GM20431 (cell line): ENCODE measurements around the gene ATXN7.

ENCODE experiments used
- in situ Hi-C: fragments of 300-500 bp; cut with MseI, MboI; formaldehyde crosslinking; loops from one replicate; pipeline ENCODE4 v1.15.0; 2020; ENCODE audit warnings: low sequenced_read_pairs; ENCODE audit not compliant: unreplicated experiment

The ATXN7 gene

DNA sequence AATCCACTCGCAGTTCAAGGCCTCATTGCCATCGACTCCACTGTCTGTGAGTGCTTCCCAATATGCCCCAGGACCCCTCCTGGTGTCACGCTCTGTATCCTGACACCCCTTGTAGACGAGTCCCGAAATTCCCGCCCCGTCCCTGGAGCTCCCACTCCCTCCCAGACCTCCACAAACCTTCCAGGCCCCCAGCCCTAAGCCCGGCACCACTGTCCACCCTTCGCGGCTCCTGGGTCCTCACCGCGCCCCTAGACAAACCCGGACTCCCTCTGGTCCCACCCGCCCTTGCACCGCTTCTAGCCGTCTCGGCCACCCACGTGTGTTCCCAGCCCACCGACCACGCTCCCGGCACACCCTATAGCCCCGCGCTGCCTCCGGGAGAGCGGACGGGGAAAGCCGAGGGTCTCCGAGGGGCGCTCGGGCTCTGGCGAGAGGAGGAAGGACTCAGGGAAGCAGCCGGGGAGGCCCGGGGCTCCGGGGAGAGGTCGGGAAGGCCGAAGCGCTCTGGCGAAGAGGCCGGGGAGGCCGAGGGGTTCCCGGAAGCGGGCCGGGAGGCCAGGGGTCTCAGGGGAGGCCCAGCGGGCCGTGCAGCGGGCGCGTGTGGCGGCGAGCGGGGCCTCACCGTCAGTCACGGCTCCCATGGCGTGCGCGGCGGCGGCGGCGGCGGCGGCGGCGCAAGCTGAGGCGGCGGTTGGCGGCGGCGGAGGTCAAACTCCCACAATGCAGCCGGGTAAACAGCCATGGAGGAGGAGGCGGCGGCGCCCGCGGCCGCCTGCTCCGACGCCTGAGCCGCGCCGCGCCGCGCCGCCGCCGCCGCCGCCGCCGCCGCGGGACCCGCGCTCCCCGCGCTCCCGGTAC lies at the start of gene ATXN7, which contains the start of gene THOC7:
Gene ATXN7 (plus strand): TSS at position 718 of the 858 bp plus-strand sequence. CDS start 48,732 bp downstream, outside the sequence.
Gene THOC7 (minus strand): TSS at position 656 of the 858 bp plus-strand sequence. CDS start 15 bp downstream, at position 641.
- in situ Hi-C loops = no loop called here

DNA sequence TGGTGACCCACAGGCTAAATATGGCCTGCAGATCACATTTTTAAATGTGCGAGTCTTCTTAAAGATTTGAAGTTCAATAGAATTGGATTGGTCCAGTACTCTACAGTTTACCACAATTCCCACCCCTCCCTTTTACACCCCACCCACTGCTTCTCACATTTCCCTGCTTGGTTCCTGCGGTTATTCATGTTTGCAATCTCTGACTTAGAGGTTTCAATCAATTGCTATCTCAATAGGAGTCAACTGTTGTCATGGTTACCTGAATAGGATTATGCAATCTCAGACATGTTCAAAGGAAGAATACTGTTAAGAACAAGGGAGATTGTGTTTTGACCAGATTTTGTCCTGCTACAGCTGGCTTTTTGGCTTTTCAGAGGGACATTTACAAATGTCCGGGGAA lies 49.4 kb upstream of the ATXN7 start:
- in situ Hi-C loops = loop anchor here (25.0 kb wide), 1 partner anchor 1177 kb away; no protein-coding TSS in a partner anchor

DNA sequence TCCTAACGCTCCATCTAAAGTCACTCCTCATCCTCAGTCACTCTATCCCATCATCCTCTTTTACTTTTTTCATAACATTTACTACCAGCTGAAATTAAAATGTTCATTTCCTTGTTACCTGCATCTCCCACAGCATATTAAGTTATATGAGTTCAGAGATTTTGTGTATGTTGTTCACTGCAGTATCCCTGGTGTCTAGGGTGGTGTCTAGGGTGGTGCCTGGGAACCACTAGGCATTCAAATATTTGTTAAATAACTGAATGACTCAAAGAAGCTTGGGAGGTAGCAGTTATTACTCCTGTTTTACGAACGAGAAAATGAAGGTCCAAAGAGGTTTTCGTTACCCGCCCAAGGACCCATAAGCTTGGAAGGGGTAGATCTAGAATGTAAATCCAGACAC lies 46.4 kb upstream of the ATXN7 start:
- in situ Hi-C loops = loop anchor here (25.0 kb wide), 1 partner anchor 1180 kb away; no protein-coding TSS in a partner anchor

GRCh38 chr3:63818282-63819150 lies 45.2 kb upstream of the ATXN7 start:
- in situ Hi-C loops = loop anchor here (25.0 kb wide), 1 partner anchor 1181 kb away; no protein-coding TSS in a partner anchor

- in situ Hi-C loops = loop anchor here (25.0 kb wide), 1 partner anchor 1182 kb away; no protein-coding TSS in a partner anchor
These were observed 44.6 kb upstream of the ATXN7 start, which contains the start of gene C3orf49 for GRCh38 chr3:63819151-63819398. Gene C3orf49, plus strand, starts transcription at chr3:63819299. Its CDS starts 173 bp downstream, at chr3:63819472.

GRCh38 chr3:63824309-63824708 lies 39.4 kb upstream of the ATXN7 start:
- in situ Hi-C loops = loop anchor here (10.0 to 25.0 kb wide), 2 partner anchors 470 to 1187 kb away; no protein-coding TSS in a partner anchor

DNA sequence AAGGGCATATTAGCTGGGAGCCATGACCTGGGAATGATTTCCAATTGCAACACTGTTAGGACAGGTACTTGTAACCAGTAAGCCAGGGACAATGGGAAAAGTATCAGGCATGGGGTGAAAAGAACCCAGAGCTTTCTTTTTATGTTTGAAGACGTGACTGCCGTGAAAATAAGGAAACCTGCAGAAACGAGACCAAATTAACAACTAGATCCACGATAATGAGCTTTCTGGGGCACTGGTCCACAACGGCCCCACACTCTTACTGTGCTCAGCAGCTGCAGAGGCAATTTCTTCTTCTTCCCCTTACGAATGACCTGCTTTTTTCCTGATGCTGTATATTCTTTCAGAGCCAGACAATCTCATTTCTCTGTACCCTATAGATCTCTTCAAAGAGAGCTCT lies 33.1 kb upstream of the ATXN7 start:
- in situ Hi-C loops = no loop called here

GRCh38 chr3:63832395-63832794 lies 31.3 kb upstream of the ATXN7 start:
- in situ Hi-C loops = no loop called here

- in situ Hi-C loops = no loop called here
These were observed 22.0 kb upstream of the ATXN7 start for GRCh38 chr3:63841704-63842103.

DNA sequence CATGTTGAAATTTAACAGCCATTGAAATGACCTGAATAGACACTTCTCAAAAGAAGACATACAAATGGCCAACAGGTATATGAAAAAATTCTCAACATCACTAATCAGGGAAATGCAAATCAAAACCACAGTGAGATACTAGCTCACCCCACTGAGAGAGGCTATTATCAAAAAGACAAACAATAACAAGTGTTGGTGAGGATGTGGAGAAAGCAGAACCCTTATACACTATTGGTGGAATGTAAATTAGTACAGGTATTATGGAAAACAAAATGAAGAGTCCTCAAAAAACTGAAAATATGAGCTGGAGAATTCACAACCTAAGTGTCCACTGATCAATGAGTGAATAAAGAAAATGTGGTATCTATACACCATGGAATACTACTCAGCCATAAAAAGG lies 21.5 kb upstream of the ATXN7 start:
- in situ Hi-C loops = no loop called here

GRCh38 chr3:63845215-63845614 lies 18.5 kb upstream of the ATXN7 start:
- in situ Hi-C loops = no loop called here

DNA sequence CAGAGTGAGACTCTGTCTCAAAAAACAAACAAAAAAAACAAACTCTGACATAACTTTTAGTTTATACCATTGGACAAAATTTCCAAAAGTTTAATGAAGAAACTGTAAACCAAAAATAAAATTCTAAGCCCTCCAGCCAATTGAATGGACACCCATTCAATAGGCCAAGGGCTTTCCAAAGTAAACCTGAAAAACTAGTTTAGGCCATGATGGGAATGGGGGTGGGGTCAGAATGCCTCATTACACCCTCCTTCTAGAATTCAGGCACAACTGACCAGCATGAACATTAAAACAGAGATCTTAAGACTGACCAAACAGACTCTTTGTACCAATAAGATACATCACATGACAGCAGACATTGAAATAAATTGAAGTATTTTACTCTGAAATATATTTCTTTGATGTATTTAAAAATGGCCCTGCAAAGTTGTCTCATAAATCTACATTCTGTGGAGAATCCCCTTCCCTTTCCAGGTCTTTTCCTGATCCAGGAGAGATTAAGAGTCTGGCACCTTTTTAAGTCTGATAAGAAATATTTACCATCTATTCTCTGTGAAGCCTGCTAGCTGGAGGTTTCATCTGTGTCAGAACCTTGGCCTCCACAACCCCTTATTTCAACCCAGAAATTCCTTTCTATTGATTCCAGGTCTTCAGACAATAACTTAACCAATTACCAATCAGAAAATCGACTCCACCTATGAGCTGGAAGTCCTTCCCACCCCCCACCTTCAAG lies 15.8 kb upstream of the ATXN7 start:
- in situ Hi-C loops = no loop called here

DNA sequence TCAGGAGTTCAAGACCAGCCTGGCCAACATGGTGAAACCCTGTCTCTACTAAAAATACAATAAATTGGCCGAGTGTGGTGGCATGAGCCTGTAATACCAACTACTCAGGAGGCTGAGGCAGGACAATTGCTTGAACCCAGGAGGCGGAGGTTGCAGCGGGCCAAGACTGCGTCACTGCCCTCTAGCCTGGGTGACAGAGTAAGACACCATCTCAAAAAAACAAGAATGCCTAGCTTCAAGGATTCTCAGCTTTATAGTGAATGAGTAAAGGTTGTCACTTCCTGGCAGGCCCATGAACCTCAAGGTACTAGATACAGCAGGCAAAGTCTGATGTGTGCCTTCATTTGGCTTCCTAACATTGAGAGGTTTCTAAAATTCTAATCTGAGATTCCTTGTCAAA lies 14.5 kb upstream of the ATXN7 start:
- in situ Hi-C loops = no loop called here

DNA sequence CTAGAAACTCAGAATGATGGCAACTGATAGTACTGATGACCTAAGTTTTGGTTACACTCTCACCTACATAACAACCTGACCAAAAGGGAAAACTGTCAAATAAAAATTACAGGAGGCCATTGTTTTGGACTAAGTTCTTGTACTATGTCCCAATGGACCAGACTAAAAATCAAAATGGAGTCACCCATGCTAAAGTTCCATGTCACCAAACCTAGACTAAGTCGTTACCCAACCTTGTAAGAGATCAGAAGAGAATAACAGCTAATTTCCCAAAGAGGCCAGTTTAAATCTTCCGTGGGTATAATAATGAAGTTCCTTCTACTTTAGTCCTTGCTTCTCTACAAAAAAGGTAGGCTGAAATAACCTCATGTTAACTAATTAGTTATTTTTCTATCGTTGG lies 12.4 kb upstream of the ATXN7 start:
- in situ Hi-C loops = no loop called here

DNA sequence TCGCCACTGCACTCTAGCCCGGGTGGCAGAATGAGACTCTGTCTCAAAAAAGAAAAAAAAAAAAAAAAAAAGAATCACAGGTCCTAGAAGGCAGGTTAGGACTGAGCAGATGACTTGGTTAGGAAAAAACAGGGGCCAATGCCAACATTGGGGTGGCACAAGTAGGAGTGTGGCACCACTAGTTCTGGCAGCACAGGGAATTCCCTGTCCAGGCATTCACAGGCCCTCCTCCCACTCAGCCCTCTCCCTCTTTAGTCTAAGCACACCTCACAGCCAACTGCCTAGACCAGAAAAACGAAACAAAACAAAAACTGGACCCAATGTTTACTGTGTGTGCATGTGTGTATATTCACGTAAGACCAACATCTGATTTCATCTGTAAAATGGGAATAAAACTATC lies 10.6 kb upstream of the ATXN7 start:
- in situ Hi-C loops = no loop called here

DNA sequence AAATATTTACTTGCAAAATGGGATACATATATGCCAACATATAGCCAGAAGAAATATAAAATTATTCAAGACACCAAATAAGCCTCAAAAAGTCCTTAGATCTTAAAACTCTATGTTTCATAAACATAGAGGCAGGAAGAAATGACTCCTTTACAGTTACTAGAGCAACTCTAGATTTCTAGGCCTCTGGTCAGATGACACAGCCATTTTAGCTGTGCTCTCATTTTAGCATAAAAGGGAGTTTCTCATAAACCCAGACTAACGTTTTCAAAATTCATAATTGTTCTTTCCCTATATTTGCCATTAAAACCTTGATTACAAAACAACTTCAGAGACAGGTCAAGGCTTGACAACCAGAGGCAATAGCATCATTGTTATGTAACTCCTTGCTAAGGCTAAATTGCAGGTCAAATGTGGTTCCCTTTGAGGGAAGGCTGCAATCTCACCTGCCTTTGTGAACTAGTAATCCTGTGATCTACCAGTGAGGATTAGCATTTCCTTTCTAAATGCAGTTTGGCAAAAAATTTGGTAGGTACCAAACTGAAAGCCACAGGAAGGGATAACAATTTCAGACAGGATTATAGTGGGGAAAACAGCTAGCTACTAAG lies 8.2 kb upstream of the ATXN7 start:
- in situ Hi-C loops = no loop called here

- in situ Hi-C loops = no loop called here
These were observed 6.4 kb upstream of the ATXN7 start for GRCh38 chr3:63857311-63857710.

GRCh38 chr3:63860776-63861175 lies 2.9 kb upstream of the ATXN7 start:
- in situ Hi-C loops = no loop called here

DNA sequence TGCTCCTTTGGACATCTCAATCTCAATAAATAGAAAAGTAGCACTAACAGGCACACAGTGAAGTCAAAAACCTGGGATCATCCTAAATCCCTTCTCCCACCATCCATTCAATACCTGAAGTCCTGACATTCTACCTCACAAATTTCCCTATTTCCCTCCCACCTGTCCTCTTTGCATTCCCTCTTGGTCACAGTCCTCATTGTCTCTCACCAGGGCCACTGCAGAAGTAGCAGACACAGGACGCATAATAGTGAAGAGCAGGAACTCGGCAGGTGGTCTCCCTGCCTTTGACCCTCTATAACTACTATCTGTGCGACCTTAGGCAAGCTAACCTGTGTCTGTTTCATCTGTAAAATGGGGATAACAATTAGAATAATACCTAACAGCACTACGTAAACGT lies 2.4 kb upstream of the ATXN7 start:
- in situ Hi-C loops = no loop called here

GRCh38 chr3:63862804-63863149 lies 890 bp upstream of the ATXN7 start:
- in situ Hi-C loops = no loop called here
